IMR-90 (cell line): ENCODE measurements around the gene AKAP13. TPM values are rescaled to one million over a fixed set of nuclear protein-coding genes. Genes with fewer than 3 reads are reported as not detected.

Experiments used
- ATAC-seq: fragments of 200-7000 bp; cut with Tn5 transposase; 2 replicates; pipeline ENCODE4 v1.9.1; 2020; ENCODE audit warnings: low read depth, mild to moderate bottlenecking, moderate library complexity
- BruUV-seq: library from RNA; stranded (reverse); fragments of 400-500 nt; replicated peaks from 2 replicates; lab custom pipeline; 2021; lab: Mats Ljungman, UMichigan
- CTCF ChIA-PET: fragments of 300-600 bp; formaldehyde crosslinking; extraction: SDS; loops from one replicate; lab custom pipeline; 2021; ENCODE audit warnings: antibody characterized with exemption; lab: Yijun Ruan, JAX
- POLR2A ChIA-PET: fragments of 300-600 bp; sonication (Branson Sonifier 250); formaldehyde crosslinking; loops from one replicate; lab custom pipeline; 2022; ENCODE audit warnings: antibody characterized with exemption; ENCODE audit not compliant: unreplicated experiment; lab: Charles Lee
- DNase-seq: peaks from one replicate; pipeline ENCODE4 v3.0.0; 2013
- H2AFZ ChIP-seq: replicated peaks from 2 replicates; pipeline ENCODE3; 2013; ENCODE audit warnings: low read length, mild to moderate bottlenecking; ENCODE audit not compliant: poor library complexity
- H2AK5ac ChIP-seq: 2 replicates; pipeline ENCODE4 v1.6.1; 2013; ENCODE audit warnings: low read depth, low read length, inconsistent platforms
- H2AK9ac ChIP-seq: replicated peaks from 2 replicates; pipeline ENCODE3; 2013; ENCODE audit warnings: mild to moderate bottlenecking, low read depth, low read length, moderate library complexity; ENCODE audit not compliant: poor library complexity
- H2BK120ac ChIP-seq: 2 replicates; pipeline ENCODE4 v1.6.1; 2013; ENCODE audit warnings: low read depth, low read length, inconsistent platforms
- H2BK15ac ChIP-seq: 3 replicates; pipeline ENCODE4 v1.6.1; 2013; ENCODE audit warnings: low read depth, low read length, inconsistent platforms
- H2BK20ac ChIP-seq: 2 replicates; pipeline ENCODE4 v1.6.1; 2013; ENCODE audit warnings: low read depth, mild to moderate bottlenecking, inconsistent platforms, low read length, moderate library complexity
- H2BK5ac ChIP-seq: 2 replicates; pipeline ENCODE4 v1.6.1; 2013; ENCODE audit warnings: mild to moderate bottlenecking, low read depth, low read length, inconsistent platforms; ENCODE audit not compliant: poor library complexity, severe bottlenecking
- H3K14ac ChIP-seq: replicated peaks from 2 replicates; pipeline ENCODE4 v1.6.1; 2013; ENCODE audit warnings: low read depth, low read length, inconsistent platforms
- H3K18ac ChIP-seq: 2 replicates; pipeline ENCODE4 v1.6.1; 2013; ENCODE audit warnings: low read depth, low read length, control low read depth
- H3K23ac ChIP-seq: 2 replicates; pipeline ENCODE4 v1.6.1; 2013; ENCODE audit warnings: low read depth, low read length, inconsistent platforms
- H3K27ac ChIP-seq: 2 replicates; pipeline ENCODE4 v1.5.1; 2013; ENCODE audit warnings: mild to moderate bottlenecking, control low read depth, low read length; ENCODE audit not compliant: insufficient read depth
- H3K27me3 ChIP-seq: 2 replicates; pipeline ENCODE4 v1.6.1; 2013; ENCODE audit warnings: low read length; ENCODE audit not compliant: control insufficient read depth, insufficient read depth
- H3K36me3 ChIP-seq: 2 replicates; pipeline ENCODE4 v1.6.1; 2013; ENCODE audit warnings: low read length, mixed read lengths; ENCODE audit not compliant: control insufficient read depth, insufficient read depth
- H3K4ac ChIP-seq: 2 replicates; pipeline ENCODE4 v1.6.1; 2013; ENCODE audit warnings: low read depth, low read length, inconsistent platforms
- H3K4me1 ChIP-seq: 2 replicates; pipeline ENCODE4 v1.6.1; 2013; ENCODE audit warnings: low read length, mixed read lengths; ENCODE audit not compliant: control insufficient read depth, insufficient read depth
- H3K4me2 ChIP-seq: 2 replicates; pipeline ENCODE4 v1.6.1; 2013; ENCODE audit warnings: low read depth, mild to moderate bottlenecking, control low read depth, low read length, moderate library complexity
- H3K4me3 ChIP-seq: 2 replicates; pipeline ENCODE4 v1.5.1; 2013; ENCODE audit warnings: low read depth, mild to moderate bottlenecking, control low read depth, low read length, moderate library complexity; ENCODE audit not compliant: insufficient read depth
- H3K56ac ChIP-seq: 2 replicates; pipeline ENCODE4 v1.6.1; 2013; ENCODE audit warnings: low read length, inconsistent platforms; ENCODE audit not compliant: insufficient read depth; ENCODE audit errors: extremely low read depth
- H3K79me1 ChIP-seq, 2 experiments: 2 replicates each; pipeline ENCODE4 v1.6.1; 2013; ENCODE audit warnings: low read length in 2 of 2, inconsistent platforms in 1 of 2, low read depth in 1 of 2
- H3K9ac ChIP-seq: 2 replicates; pipeline ENCODE4 v1.6.1; 2013; ENCODE audit warnings: low read depth, low read length, control low read depth
- H3K9me1 ChIP-seq: 2 replicates; pipeline ENCODE4 v1.6.1; 2013; ENCODE audit warnings: low read length, inconsistent platforms; ENCODE audit not compliant: insufficient read depth
- H3K9me3 ChIP-seq: 2 replicates; pipeline ENCODE4 v1.6.1; 2013; ENCODE audit warnings: low read length; ENCODE audit not compliant: control insufficient read depth, insufficient read depth
- H4K20me1 ChIP-seq: 2 replicates; pipeline ENCODE4 v1.6.1; 2013; ENCODE audit warnings: low read length, inconsistent platforms; ENCODE audit not compliant: insufficient read depth
- H4K5ac ChIP-seq: 2 replicates; pipeline ENCODE4 v1.6.1; 2013; ENCODE audit warnings: mild to moderate bottlenecking, low read depth, low read length, control low read depth
- H4K8ac ChIP-seq, 2 experiments: 2 replicates each; pipeline ENCODE4 v1.6.1; 2013; ENCODE audit warnings: low read depth in 2 of 2, low read length in 2 of 2, control low read depth in 1 of 2, inconsistent platforms in 1 of 2
- H4K91ac ChIP-seq: 2 replicates; pipeline ENCODE4 v1.6.1; 2013; ENCODE audit warnings: low read depth, low read length, inconsistent platforms; ENCODE audit not compliant: insufficient read depth
- BHLHE40 ChIP-seq: fragments of 150-350 bp; IDR thresholded peaks from 2 replicates; pipeline ENCODE4 v1.6.1; 2016; ENCODE audit warnings: mild to moderate bottlenecking, low read depth, low read length
- CEBPB ChIP-seq: IDR thresholded peaks from 2 replicates; pipeline ENCODE4 v1.6.1; 2012; ENCODE audit warnings: low read depth, low read length, improper control_type of control experiment
- CHD1 ChIP-seq: IDR thresholded peaks from 2 replicates; pipeline ENCODE4 v1.6.1; 2012; ENCODE audit warnings: low read depth, low read length, improper control_type of control experiment
- FOS ChIP-seq: fragments of 150-350 bp; IDR thresholded peaks from 2 replicates; pipeline ENCODE4 v1.6.1; 2016; ENCODE audit warnings: low read depth, low read length
- MAFK ChIP-seq: IDR thresholded peaks from 2 replicates; pipeline ENCODE4 v1.6.1; 2012; ENCODE audit warnings: low read depth, low read length, improper control_type of control experiment
- MAZ ChIP-seq: IDR thresholded peaks from 2 replicates; pipeline ENCODE4 v1.6.1; 2012; ENCODE audit warnings: low read depth, mild to moderate bottlenecking, low read length, improper control_type of control experiment, moderate library complexity, borderline replicate concordance
- MXI1 ChIP-seq: IDR thresholded peaks from 2 replicates; pipeline ENCODE4 v1.6.1; 2012; ENCODE audit warnings: low read depth, mild to moderate bottlenecking, low read length, moderate library complexity, borderline replicate concordance
- NFE2L2 ChIP-seq: fragments of 150-350 bp; IDR thresholded peaks from 2 replicates; pipeline ENCODE4 v1.6.1; 2016; ENCODE audit warnings: low read depth, mild to moderate bottlenecking, low read length
- POLR2A ChIP-seq: IDR thresholded peaks from 2 replicates; pipeline ENCODE4 v1.6.1; 2012; ENCODE audit warnings: mild to moderate bottlenecking, low read depth, low read length
- RAD21 ChIP-seq: IDR thresholded peaks from 2 replicates; pipeline ENCODE4 v1.6.1; 2012; ENCODE audit warnings: low read length, improper control_type of control experiment
- RCOR1 ChIP-seq: IDR thresholded peaks from 2 replicates; pipeline ENCODE4 v1.6.1; 2012; ENCODE audit warnings: mild to moderate bottlenecking, low read length, improper control_type of control experiment; ENCODE audit not compliant: insufficient replicate concordance
- RFX5 ChIP-seq: IDR thresholded peaks from 2 replicates; pipeline ENCODE4 v1.8.0; 2012; ENCODE audit warnings: low read depth, mild to moderate bottlenecking, low read length, moderate library complexity
- SMC3 ChIP-seq: fragments of 150-350 bp; IDR thresholded peaks from 2 replicates; pipeline ENCODE4 v1.6.1; 2016; ENCODE audit warnings: low read depth, mild to moderate bottlenecking, antibody characterized with exemption, low read length, moderate library complexity
- WGBS, 2 experiments: methylation state at CpG; one replicate each; pipeline versions ENCODE4 v1.1.5 to v1.1.7; 2013; ENCODE audit warnings: missing lambda C conversion rate in 2 of 2; ENCODE audit not compliant: insufficient read length in 1 of 2; ENCODE audit errors: extremely low coverage in 2 of 2; 5-methylcytosine and 5-hydroxymethylcytosine counted together
- dilution Hi-C: fragments of 300-500 bp; cut with HindIII; formaldehyde crosslinking; loops from one replicate; pipeline ENCODE4 v1.14.3; 2018; ENCODE audit warnings: low sequenced_read_pairs; ENCODE audit not compliant: unreplicated experiment
- in situ Hi-C: fragments of 300-500 bp; cut with MboI; formaldehyde crosslinking; loops from 3 replicates; pipeline ENCODE4 v1.14.3; 2019; ENCODE audit warnings: low sequenced_read_pairs, inconsistent platforms, mixed read lengths
- intact Hi-C: fragments of 100-400 bp; cut with micrococcal nuclease; formaldehyde crosslinking; loops from 2 replicates; pipeline ENCODE4 v1.10.0; 2022
- polyA plus RNA-seq, 3 experiments: library from polyadenylated mRNA; depleted of rRNA; stranded (reverse); fragments of >200 nt; gene quantifications; 2 replicates each; pipeline ENCODE4 v1.2.3, GENCODE V29; 2012; ENCODE audit warnings: low replicate concordance in 1 of 3
- total RNA-seq: library from RNA; depleted of rRNA; stranded (reverse); fragments of >200 nt; gene quantifications from 2 replicates; pipeline ENCODE4 v1.2.3, GENCODE V29; 2012
- TF ChIP-seq, protein P1 (sequence below): conservative IDR thresholded peaks from 2 replicates; pipeline ENCODE4 v1.5.1; 2012; ENCODE audit warnings: mild to moderate bottlenecking, low read depth, low read length, improper control_type of control experiment
- TF ChIP-seq, protein P2 (sequence below): fragments of 150-350 bp; IDR thresholded peaks from 2 replicates; pipeline ENCODE4 v1.6.1; 2017; ENCODE audit warnings: mild to moderate bottlenecking, antibody characterized with exemption, low read length, low read depth
- TF ChIP-seq, protein P3 (sequence below): fragments of 150-350 bp; IDR thresholded peaks from 2 replicates; pipeline ENCODE4 v1.6.1; 2016; ENCODE audit warnings: low read depth, mild to moderate bottlenecking, low read length, moderate library complexity, borderline replicate concordance

Gene AKAP13
- total and polyA plus RNA-seq, 2 of the 4 experiments (the other 2 are of a cell fraction) = 10.4 to 46.4 TPM

DNA sequence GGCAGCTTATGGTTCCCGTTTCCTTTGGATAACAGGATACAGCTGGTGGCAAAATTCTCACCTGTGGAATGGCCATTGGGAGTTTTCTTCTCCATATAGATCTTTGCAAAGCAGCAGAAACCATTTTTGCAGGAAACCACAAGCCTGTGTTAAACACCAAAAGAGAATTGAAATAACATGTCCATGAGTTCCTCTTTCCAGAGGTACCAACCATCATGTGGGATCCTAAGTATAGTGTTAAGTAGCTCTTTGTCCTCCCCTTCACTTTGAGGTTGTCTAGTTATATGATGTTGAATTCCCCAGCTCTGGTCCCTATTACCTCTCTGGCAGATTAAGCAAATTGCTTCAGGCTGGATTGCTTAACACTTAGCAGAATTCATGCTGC is 94.9 kb downstream of the AKAP13 start:
- H3K9me1 ChIP-seq = peaks cover 20% of the 10 kb centered on the region
- no peak overlapping the region; the same call in 2 of the 3 replicates for H2BK15ac ChIP-seq
- no peak overlapping the region for H4K8ac ChIP-seq
- dilution Hi-C loops = no loop called here
- BruUV-seq = no TSS peak
- WGBS, 2 experiments = no CpG with 5 or more reads among the region's 1 CpG
- H3K27ac ChIP-seq = no peak overlapping the region
- ATAC-seq (no peak), DNase-seq (no peak)
- no peak overlapping the region for H3K23ac ChIP-seq
- H2BK5ac ChIP-seq = no peak overlapping the region
- no peaks in the 10 kb centered on the region for H3K27me3 ChIP-seq
- in situ Hi-C loops = no loop called here
- H3K56ac ChIP-seq = no peak overlapping the region
- no peaks in the 10 kb centered on the region for H3K36me3 ChIP-seq
- no peak overlapping the region for H3K4me2 ChIP-seq
- H4K5ac ChIP-seq = no peak overlapping the region
- H3K4ac ChIP-seq = no peak overlapping the region
- no peak overlapping the region; the same call in 1 of the 2 replicates for H3K14ac ChIP-seq
- H3K4me1 ChIP-seq = peaks cover 19% of the 10 kb centered on the region
- no peak overlapping the region for H2AFZ ChIP-seq
- H4K20me1 ChIP-seq = peaks cover 15% of the 10 kb centered on the region; the same call in 1 of the 2 replicates
- intact Hi-C loops = loop anchor here (5.0 kb wide), 1 partner anchor 58 kb away; no protein-coding TSS in a partner anchor
- H2BK120ac ChIP-seq = no peak overlapping the region
- no peak overlapping the region for H2AK5ac ChIP-seq
- H2BK20ac ChIP-seq = no peak overlapping the region
- H3K9me3 ChIP-seq = no peaks in the 10 kb centered on the region
- TF ChIP-seq MXI1 (no peak), RCOR1 (no peak), CEBPB (no peak), CHD1 (no peak), RAD21 (no peak), RFX5 (no peak), FOS (no peak), MAZ (no peak), BHLHE40 (no peak), POLR2A (no peak), MAFK (no peak), SMC3 (no peak), NFE2L2 (no peak)
- TF ChIP-seq, protein P1, sequence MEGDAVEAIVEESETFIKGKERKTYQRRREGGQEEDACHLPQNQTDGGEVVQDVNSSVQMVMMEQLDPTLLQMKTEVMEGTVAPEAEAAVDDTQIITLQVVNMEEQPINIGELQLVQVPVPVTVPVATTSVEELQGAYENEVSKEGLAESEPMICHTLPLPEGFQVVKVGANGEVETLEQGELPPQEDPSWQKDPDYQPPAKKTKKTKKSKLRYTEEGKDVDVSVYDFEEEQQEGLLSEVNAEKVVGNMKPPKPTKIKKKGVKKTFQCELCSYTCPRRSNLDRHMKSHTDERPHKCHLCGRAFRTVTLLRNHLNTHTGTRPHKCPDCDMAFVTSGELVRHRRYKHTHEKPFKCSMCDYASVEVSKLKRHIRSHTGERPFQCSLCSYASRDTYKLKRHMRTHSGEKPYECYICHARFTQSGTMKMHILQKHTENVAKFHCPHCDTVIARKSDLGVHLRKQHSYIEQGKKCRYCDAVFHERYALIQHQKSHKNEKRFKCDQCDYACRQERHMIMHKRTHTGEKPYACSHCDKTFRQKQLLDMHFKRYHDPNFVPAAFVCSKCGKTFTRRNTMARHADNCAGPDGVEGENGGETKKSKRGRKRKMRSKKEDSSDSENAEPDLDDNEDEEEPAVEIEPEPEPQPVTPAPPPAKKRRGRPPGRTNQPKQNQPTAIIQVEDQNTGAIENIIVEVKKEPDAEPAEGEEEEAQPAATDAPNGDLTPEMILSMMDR = no peak
- TF ChIP-seq, protein P2, sequence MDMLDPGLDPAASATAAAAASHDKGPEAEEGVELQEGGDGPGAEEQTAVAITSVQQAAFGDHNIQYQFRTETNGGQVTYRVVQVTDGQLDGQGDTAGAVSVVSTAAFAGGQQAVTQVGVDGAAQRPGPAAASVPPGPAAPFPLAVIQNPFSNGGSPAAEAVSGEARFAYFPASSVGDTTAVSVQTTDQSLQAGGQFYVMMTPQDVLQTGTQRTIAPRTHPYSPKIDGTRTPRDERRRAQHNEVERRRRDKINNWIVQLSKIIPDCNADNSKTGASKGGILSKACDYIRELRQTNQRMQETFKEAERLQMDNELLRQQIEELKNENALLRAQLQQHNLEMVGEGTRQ = no peak
- TF ChIP-seq, protein P3, sequence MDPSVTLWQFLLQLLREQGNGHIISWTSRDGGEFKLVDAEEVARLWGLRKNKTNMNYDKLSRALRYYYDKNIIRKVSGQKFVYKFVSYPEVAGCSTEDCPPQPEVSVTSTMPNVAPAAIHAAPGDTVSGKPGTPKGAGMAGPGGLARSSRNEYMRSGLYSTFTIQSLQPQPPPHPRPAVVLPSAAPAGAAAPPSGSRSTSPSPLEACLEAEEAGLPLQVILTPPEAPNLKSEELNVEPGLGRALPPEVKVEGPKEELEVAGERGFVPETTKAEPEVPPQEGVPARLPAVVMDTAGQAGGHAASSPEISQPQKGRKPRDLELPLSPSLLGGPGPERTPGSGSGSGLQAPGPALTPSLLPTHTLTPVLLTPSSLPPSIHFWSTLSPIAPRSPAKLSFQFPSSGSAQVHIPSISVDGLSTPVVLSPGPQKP = no peak
- POLR2A ChIA-PET = no interaction called here
- H2AK9ac ChIP-seq = no peak overlapping the region
- H3K79me1 ChIP-seq = peaks cover 53 to 82% of the 10 kb centered on the region in 2 experiments
- H3K4me3 ChIP-seq = no peak overlapping the region
- no peak overlapping the region for H4K91ac ChIP-seq
- CTCF ChIA-PET = no interaction called here
- no peak overlapping the region for H3K18ac ChIP-seq
- no peak overlapping the region for H3K9ac ChIP-seq
